DMS114 treated with DMSO at 0.1 percent for 48 hours (cell line): ENCODE measurements around the gene CDC14B.
"Not testable (repeated sequence)": the region's sequence is repeated elsewhere in the genome, so short reads cannot be mapped to it uniquely, and the experiment has no call there.

Source experiments
- DNase-seq: peaks from one replicate; lab custom pipeline; 2025; ENCODE audit not compliant: unreplicated experiment; lab: John Stamatoyannopoulos, UW

The CDC14B gene

DNA sequence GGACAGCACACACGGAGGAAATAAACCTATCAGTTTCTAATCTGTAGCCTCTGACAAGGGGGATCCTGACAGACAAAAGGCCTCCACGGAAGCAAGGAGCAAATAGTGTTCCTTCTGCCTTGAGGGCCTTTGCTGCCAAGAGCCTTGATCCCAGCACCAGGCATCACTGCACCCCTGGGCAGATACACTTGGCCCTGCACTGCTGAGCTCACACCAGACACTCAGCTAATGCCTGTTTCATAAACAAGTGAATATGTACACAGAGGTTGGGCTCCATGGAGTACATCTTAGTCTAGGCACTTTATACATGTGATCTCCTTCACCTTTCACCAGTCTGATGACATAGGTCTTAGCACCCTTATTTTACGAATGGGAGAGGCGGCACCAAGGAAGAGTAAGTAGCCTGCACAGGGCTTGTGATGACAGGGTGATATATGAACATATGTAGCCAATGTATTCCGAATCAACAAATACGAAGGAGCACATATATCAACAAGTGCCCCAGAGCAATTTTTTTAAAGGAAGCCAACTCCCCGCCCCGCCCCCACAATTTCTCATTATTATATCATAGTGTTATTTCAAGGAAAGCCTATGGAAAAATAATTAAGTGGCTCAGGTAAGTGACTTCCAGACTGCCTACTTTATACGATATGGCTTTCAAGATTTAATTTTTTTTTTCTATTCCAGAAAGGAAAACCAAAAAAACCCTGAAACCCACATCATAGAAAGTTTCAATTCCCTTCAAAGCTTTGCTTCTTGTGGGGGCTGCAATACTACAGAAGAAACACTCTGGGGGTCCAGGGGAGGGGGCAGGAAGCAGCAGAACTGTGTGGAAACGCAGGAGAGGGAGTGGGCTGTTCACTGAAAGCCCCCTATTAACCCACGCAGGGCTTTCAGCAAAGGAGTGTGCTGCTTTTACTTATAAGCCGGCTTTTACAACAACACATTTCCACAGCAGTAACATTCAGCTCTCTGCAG lies 32.0 kb downstream of the CDC14B start:
- no peak for DNase-seq

DNA sequence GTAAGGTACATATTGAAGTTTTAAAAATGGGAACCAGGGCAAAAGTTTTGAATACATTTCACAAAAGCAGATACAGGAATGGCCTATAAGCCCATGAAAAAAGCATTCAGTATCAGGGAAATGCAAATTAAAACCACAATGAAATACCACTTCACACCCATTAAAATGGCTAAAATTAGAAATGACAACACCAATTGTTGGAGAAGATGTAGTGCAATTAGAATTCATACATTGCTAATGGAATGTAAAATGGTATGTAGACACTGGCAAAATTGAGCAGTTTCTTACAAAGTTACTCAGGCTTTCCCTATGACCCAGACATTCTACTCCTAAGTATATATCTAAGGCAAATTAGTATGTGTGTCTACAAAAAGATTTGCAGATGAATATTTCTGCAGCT lies 34.2 kb downstream of the CDC14B start:
- no peak for DNase-seq

DNA sequence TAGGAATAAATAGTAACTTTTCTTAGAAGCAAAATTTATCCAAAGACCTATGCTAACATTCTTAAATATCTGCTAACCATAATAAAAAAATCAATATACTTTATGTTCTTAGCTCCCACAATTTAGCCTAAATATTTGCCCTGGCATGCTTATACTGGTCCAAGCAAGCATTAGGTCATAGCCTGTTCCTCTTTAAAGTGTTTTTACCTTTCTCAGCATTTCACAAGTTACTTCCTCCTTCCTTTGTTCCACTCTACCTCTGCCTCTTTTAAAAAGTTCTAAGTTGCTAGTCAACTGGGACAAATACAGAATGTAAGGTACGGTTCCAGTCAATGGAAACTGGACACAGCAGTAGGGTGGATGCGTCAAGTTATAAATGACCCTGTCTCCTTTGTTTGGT lies 37.4 kb downstream of the CDC14B start:
- DNase-seq, result not testable (repeated sequence)

DNA sequence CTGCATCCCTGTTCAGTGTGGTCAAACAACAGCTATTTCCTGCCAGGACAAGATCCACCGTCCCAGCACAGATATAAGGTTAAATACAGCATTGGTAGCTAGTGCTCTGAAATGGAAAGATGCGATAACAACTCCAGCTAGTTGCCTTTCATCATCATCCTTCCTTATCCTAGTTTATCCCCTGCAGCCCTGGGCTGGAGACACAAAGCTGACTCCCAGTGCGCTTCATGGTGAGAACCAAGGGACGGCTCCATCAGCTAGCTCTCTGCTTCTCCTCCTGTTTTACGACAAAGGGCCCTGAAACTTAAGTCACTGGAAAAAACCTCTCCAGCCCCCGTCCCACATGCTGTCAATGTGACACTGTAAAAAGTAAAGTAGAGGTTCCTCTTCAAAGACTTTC lies 37.9 kb downstream of the CDC14B start:
- DNase-seq, result no peak

DNA sequence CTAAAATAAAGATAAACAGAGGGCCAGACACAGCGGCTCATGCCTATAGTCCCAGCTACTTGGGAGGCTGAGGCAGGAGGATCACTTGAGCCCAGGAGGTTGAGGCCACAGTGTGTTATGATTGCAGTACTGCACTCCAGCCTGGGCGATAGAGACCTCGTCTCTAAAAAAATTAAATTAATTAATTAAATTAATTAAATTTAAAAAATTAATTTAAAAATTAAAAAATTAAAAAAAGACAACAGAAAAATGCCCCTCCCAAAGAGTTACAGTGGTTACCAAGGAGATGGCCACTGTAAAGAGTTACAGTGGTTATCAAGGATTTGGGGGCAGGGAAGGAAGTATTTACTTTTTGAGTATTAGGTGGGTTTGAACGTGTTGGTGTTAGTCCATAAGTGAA lies 38.3 kb downstream of the CDC14B start:
- DNase-seq, result no peak

DNA sequence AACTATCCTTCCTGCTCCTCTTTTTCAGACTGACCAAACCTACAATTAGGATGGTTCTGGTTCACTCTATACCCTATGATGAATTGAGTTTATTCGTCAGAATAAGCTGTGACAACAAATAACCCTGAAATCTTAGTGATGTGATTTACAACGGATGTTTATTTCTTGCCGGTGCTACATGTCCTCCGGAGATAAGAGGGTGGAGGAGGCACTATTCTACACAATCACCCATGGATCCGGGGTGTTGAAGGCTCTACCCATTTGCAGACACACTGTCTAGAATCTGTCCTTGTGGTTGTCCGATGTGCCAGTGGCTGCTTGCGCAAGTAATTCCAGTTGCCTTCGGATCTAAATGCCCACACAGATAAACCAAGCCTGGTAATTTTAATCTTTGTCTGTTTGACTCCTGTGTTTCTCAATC lies 44.7 kb downstream of the CDC14B start:
- DNase-seq, result no peak

DNA sequence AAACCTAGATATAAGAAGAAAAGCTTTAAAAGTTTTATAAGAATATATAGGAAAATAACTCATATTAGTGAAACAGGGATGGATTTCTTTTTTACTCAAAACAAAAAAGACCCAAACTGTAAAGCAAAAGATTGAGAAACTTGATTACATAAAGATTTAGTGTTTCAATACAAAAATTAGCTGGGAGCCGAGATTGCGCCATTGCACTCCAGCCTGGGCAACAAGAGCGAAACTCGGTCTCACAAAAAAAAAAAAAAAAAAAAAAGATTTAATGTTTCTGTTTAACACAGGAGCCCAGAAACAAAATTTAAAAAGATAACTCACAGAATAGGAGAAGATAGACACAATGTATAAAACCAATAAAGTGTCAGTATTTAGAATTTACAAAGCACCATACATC lies 45.2 kb downstream of the CDC14B start:
- DNase-seq, result no peak

DNA sequence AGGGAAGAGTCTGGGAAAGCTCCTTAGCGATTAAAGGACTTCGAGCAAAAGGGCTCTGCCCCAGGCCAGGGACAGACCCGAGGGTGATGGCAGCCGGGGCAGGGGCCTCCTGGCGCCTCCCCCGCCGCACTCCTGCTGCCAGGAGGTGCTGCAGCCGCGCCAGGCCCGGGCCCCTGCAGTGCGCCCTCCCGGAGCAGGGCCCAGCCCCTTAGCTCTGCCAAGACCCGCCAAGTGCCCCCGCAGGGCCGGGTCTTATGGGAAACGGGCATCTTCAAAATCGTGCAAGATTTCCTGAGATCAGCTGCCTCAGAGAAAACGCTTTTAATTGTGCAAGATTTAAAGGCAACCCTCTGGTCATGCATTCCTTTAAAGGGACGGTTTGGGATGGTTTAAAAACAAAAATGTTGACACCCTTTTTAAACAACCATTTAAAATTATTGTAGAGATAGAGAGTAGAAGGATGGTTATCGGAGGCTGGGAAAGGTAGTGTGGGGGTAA lies 52.4 kb downstream of the CDC14B start:
- peak; percentile 16 for DNase-seq

DNA sequence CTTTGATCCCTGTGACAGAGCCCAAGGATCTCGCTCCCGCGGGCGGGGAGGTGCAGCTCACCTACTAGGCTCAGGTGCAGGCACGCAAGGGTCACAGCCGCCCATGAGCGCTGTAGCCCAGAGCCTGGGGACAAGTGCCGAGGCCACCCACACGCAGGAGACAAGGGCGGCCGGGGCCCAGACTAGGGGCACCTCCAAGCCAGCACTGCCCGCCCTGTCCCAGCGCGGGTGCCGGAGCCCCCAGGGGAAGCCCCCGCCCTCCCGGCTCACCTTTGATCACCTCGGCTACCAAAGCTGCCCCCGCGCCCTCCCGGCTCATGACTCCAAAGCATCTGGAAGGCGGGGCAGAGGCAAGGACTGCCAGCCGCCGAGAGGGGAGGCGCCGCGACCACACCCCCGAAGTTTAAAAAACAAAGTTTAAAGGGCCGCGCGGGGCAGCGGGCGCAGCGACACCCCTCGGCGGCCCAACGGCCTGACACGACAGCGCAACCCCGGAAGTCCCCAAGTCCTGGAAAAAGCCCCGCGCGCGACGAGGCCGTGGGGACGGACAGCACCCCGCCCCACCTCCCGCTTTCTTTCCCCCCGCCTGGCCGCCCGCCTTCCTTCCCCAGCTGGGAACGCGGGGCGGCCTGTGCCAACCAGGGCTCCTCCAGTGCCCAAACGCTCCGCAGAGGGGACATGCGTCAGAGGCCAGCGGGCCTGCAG lies 53.0 kb downstream of the CDC14B start:
- DNase-seq, result no peak

DNA sequence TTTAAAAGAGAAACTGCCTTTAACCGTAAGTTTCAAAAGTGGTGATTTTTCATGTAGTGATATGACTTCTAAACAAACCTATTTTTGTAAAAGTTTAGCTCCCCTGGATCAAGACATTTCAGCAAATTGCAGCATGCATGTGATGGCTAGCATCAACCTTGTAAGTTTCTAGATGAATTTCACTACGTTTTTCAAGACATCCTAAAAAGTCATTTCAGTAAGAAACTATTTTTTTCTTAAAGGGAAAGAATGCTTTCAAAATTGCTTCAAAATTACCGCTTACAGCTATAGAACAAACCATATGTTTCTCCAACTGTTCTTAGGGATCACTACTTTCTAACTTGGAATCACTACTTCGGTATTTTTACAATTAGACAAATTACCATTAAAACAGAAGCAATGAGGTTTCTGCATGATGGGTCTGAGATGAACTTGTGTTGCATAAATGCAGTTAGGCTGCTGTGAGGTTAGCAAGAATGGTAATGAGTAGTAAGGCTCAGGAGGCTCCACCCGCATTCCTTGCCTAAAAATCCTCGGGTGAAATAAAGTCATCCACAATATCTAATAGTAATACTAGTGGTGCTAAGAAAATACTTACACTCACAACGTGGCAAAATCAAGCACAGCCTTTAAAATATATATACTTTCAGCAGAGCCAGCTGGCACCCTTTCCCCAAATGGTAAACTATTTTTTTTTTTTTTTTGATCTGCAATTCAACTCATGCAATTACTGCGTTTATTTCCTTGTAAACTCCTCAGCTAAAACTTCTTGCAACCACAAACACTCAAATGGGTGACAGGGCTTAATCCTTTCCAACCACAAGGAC lies 53.8 kb downstream of the CDC14B start:
- no peak for DNase-seq

DNA sequence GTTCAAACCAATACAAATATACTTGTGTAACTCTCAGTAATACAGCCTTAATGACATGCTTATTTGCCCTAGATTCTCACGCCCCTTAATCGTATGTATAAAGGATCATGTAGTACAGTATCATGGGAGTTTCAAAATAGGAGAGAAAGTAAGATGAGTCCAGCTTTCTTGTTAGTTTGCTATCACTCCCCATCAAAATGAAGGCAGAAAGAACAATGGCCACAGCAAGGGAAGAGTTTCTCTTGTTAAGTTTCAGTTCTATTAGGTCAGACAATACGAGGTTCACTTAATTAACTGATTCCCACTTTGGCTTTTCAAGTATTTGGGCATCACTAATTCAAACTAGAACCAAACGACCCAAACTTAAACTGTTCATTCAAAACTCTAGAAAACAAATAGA lies 55.4 kb downstream of the CDC14B start:
- no peak for DNase-seq

DNA sequence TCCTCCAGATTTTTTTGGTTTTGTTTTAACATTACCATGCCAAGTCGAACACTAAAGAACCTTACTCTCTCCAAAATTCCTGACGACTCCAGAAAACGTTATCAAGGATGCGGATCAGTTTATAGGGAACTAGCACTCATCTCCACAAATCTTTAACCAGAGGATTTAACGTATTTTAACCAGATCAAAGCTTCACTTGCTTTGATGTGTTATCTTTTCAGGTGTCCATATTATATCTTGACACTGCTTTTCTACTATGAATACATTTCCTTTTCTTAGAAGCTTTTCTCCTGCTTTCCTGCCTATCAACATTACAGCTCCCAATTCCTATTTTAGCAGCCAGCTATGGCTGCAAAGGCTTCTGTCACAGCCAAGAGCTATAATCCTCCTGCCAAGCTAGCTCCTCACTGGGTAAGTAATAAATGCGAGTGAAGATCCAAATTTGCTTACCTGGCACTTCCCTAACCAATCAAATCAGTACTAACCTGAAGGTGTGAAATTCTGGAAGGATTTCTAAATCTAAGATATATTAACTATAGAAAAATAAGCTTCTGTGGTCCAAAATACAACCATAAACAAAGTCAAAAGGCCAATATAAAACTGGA lies 60.2 kb downstream of the CDC14B start:
- DNase-seq, result no peak

DNA sequence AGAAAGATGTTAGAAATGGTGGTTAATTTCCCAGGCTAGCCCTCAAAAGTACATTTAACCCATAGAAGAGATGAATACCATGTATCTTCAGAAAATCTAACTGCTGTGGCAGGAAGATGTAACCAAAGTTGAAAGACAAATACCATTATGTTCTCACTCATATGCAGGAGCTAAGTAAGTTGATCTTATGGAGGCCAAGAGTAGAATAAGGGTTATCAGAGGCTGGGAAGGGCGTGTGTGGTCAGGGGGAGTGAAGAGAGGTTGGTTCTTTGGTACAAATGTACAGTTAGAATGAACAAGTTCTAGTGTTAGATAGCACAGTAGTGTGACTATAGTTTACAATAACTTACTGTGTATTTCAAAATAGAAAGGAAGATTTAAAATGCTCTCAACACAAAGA lies 61.7 kb downstream of the CDC14B start:
- DNase-seq, result no peak

DNA sequence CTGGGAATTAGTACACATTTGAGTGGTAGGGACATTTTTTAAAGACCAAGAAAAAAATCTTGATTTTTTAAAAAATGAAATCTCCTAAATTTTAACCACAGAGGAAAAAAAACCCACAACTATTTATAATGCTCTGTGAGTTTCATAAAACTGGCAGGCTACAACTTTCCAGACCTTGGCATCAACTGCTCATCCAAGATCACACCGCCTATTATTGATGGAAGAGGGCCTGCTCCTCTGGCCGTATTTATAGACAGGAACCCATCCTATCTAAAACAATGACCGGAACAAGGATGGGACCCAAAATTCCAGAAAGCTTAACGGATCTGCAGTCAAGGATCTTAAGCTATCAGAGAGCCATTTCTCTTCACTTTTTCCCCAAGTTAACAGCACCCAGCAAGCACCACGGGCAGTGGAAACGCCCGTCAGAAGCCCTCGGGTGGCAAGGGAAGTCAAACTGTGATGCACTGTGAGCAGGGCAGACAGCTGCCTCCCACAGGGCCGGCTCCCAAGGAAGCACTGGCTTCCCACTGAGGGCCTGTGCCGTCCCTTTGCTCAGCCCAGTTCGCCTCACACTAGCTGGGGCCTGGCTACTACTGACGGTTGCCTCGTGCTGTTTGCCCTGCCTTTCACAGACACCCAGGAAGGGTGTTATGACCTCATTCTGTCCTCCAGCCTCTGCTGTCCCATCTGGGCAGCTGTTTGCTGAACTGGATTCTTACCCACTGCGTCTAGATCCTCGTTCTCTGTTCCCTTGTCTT lies 62.8 kb downstream of the CDC14B start:
- no peak for DNase-seq

DNA sequence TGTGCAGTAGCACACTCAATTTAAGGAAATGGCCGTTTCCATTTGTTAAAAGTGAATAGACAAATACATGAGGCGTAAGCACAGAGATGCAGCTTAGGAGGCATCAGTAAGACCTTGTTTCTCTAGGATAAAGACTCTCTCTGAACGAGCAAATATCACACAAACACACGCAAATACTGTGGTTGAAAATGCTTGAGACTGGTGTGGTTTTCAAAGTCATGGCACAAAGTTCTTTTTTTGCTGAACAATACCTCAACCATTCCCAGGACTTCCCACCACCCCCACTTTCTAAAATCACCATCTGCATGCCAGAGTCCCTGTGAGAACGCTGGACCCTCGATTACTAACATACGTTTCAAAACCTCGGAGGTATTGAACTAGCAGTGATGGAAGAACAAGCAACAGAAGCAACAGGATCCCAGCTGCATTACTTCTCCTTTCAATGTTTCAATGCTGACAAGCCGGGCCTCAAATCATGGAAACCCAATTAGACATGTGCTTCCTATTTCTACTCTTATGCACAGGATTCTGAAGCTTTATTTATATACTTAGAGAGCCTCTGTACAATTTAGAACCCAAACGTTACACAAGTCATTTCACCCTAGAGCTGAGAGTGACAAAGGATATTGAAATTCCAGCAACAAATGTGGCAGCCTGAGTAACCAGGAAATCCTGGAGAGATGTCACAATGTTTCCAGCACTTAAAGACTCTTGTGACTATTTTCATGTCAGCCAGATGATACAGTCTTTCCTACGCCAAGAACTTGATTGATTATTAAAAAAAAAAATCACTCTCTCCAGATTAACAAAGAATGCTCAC lies 63.9 kb downstream of the CDC14B start:
- no peak for DNase-seq

DNA sequence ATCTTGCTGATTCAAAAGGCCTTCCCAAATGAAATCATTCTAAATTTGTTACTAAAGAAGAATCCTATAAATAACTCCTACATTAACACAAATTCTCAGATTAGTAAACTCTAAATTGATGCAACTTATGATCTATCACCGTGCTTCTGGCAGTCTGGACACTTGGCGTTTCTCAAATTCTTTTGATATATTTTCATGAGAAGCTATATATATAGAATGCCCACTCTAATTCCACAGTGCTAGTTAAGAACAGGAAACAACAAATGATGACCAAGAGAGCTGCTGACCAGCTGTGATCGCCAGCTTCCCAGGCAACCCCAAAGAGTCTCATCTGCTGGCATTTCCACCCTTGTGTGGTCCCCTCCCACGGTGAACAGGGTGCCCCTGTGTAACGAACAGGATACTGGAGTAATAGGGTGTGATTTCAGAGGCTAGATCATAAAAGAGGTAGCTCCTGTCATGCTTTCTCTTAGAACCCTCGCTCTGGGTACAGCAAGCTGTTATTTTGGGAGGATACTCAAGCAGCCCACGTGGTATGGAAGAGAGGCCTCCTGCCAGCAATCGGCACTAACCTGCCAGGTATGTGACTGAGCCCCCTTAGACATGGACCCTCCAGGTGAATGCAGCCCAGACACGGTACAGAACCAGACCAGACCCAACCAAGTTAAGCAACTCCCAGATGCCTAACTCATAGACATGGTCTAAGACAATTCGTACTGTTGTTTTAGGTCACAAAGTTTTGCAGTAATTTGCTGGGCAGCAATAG lies 64.7 kb downstream of the CDC14B start:
- no peak for DNase-seq

DNA sequence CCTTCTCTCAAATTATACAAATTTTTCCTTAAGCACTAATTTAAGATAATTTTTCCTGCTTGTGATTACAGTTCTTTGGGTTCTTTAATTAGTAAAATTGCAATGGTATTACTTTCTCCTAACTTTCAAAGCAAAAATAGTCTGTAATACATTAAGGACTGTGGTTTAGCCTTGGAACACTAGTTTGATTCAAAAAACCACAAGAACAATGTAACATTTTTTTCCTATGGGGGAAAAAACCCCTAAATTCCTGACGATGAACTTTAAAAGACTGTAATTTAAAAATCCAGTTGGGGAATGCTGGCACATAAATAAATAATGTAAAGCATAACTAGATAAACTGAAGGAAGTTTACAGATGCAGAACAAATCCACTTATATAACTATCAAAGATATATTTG lies 65.3 kb downstream of the CDC14B start:
- DNase-seq, result no peak

DNA sequence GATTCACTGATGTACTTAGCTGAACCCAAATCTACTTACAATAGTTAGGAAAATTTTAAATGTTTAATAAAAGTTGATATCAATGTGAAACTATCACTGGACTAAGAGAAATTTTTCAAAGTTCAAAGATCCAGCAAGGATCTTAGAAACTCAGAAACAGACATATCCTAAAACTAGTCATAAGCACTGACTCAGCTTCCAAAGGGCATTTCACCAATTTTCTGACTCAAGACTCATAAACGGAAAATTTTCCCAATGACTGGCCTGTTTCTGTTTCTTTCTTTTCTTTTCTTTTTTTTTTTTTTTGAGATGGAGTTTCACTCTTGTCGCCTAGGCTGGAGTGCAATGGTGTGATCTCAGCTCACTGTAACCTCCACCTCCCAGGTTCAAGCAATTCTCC lies 66.6 kb downstream of the CDC14B start:
- no peak for DNase-seq

DNA sequence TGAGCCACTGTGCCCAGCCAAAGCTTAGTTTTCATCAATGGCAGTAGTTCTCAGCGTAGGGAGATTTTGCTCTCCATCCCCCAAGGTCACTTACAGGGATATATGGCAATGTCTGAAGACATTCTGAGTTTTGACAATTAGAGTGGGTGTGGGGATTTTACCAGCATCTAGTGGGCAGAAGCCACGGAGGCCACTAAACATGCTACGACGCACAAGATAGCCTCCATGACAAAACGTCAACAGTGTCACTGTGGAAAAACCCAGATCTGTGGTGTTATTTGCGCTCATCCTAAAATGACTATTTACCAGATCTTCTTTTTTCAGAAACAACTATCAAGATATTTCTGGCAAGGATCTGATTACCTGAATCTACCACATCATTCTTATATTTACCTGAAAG lies 68.2 kb downstream of the CDC14B start:
- DNase-seq, result no peak
